B cell (primary cell): ENCODE results near the gene COPS8.

ENCODE experiments used
- CTCF ChIP-seq: fragments of 200-600 bp; IDR thresholded peaks from one replicate; pipeline ENCODE4 v1.8.0; 2022; ENCODE audit warnings: antibody characterized with exemption, mild to moderate bottlenecking
- EZH2 ChIP-seq: IDR thresholded peaks from 2 replicates; pipeline ENCODE4 v1.6.1; 2012; ENCODE audit warnings: borderline replicate concordance, low read depth, mild to moderate bottlenecking, moderate library complexity, low read length; ENCODE audit not compliant: insufficient read depth, poor library complexity, severe bottlenecking

- TF ChIP-seq CTCF (no peak), EZH2 (no peak)
These were observed 43.3 kb downstream of the COPS8 start for GRCh38 chr2:237128845-237129592.
